Activated CD4-positive, CD25-positive, alpha-beta regulatory T cell treated with anti-CD3 and anti-CD28 coated beads, Interleukin-2, amount 50 U/mL, for 16 hours (primary cell): ENCODE measurements around the gene ARFGEF2.

ENCODE experiments used
- DNase-seq: peaks from one replicate; pipeline ENCODE4 v3.0.0-alpha.2; 2020; ENCODE audit warnings: low read depth, low spot score

Gene ARFGEF2

GRCh38 chr20:48898896-48899530, 22.5 kb upstream of the ARFGEF2 start:
- no peak for DNase-seq

GRCh38 chr20:48899881-48900280, 21.6 kb upstream of the ARFGEF2 start:
- no peak for DNase-seq

- no peak for DNase-seq
These were observed 20.2 kb upstream of the ARFGEF2 start for GRCh38 chr20:48901326-48901725.

GRCh38 chr20:48903705-48904104, 17.8 kb upstream of the ARFGEF2 start:
- DNase-seq: no peak

- peak; percentile 25 for DNase-seq
These were observed 16.8 kb upstream of the ARFGEF2 start for GRCh38 chr20:48904566-48905296.

- no peak for DNase-seq
These were observed 16.2 kb upstream of the ARFGEF2 start for GRCh38 chr20:48905297-48905647.

- DNase-seq: no peak
These were observed 15.2 kb upstream of the ARFGEF2 start for GRCh38 chr20:48906221-48906877.

- no peak for DNase-seq
These were observed 12.7 kb upstream of the ARFGEF2 start for GRCh38 chr20:48908656-48909319.

GRCh38 chr20:48909910-48910309, 11.6 kb upstream of the ARFGEF2 start:
- no peak for DNase-seq

GRCh38 chr20:48910347-48910781, 11.1 kb upstream of the ARFGEF2 start:
- no peak for DNase-seq

- no peak for DNase-seq
These were observed 9.4 kb upstream of the ARFGEF2 start for GRCh38 chr20:48912065-48912464.

GRCh38 chr20:48916699-48917098, 4.8 kb upstream of the ARFGEF2 start:
- DNase-seq: no peak

- DNase-seq: no peak
These were observed 2.1 kb upstream of the ARFGEF2 start for GRCh38 chr20:48919336-48919881.

GRCh38 chr20:48919882-48920526, 1.5 kb upstream of the ARFGEF2 start:
- DNase-seq: no peak

GRCh38 chr20:48920527-48921167, 864 bp upstream of the ARFGEF2 start:
- DNase-seq: no peak

- DNase-seq: no peak
These were observed 641 bp downstream of the ARFGEF2 start for GRCh38 chr20:48921883-48922820.

- no peak for DNase-seq
These were observed 1.7 kb downstream of the ARFGEF2 start for GRCh38 chr20:48923149-48923718.

GRCh38 chr20:48924756-48925109, 3.2 kb downstream of the ARFGEF2 start:
- no peak for DNase-seq

- no peak for DNase-seq
These were observed 4.8 kb downstream of the ARFGEF2 start for GRCh38 chr20:48926267-48926666.

- DNase-seq: no peak
These were observed 5.3 kb downstream of the ARFGEF2 start for GRCh38 chr20:48926821-48927220.
